ENCODE results near the gene WWOX. TPM values are rescaled to one million over a fixed set of nuclear protein-coding genes. Genes with fewer than 3 reads are reported as not detected.

WWOX gene
- total RNA-seq, 1 experiment from 2014 or later: 15.6 TPM

GRCh38 chr16:78909226-78909625 is 809.8 kb downstream of the WWOX start:
- Histone ChIP-seq H2BK12ac (ENCODE audit: insufficient read length, low read depth, low read length) (no peak overlapping the region), H3K9ac (ENCODE audit: extremely low read depth, insufficient read length, low read length) (no peak overlapping the region), H3K14ac (ENCODE audit: insufficient read depth, low read length) (no peak overlapping the region), H4K8ac (replicated peaks; ENCODE audit: insufficient read length, low read depth, low read length) (no peak overlapping the region), H3K27ac (ENCODE audit: insufficient read length, low read depth, low read length) (no peak overlapping the region), H3K4ac (ENCODE audit: low read depth, low read length) (no peak overlapping the region), H3K56ac (ENCODE audit: insufficient read length, low read depth, low read length) (no peak overlapping the region), H3K4me2 (ENCODE audit: insufficient read depth, insufficient read length, low read length) (no peak overlapping the region), H2BK15ac (ENCODE audit: low read depth, low read length) (no peak overlapping the region), H4K91ac (ENCODE audit: insufficient read length, low read depth, low read length) (no peak overlapping the region), H4K20me1 (ENCODE audit: control insufficient read depth, insufficient read depth, insufficient read length) (no peaks in the 10 kb centered on the region), H4K5ac (ENCODE audit: insufficient read length, low read depth, low read length) (no peak overlapping the region), H3T11ph (ENCODE audit: low read length) (no peak overlapping the region), H2BK120ac (ENCODE audit: low read depth, low read length, poor library complexity, severe bottlenecking) (no peak overlapping the region), H3K23me2 (ENCODE audit: insufficient read length, low read depth, low read length, poor library complexity, severe bottlenecking) (no peaks in the 10 kb centered on the region), H3K27me3 (ENCODE audit: insufficient read depth, low read length) (no peaks in the 10 kb centered on the region), H2AFZ (ENCODE audit: low read length) (no peak overlapping the region), H2BK5ac (ENCODE audit: insufficient read length, low read length) (no peak overlapping the region), H2AK5ac (ENCODE audit: insufficient read length, low read length) (no peak overlapping the region), H2BK20ac (ENCODE audit: low read depth, low read length, poor library complexity, severe bottlenecking) (no peak overlapping the region), H3K79me2 (ENCODE audit: insufficient read depth, low read length) (no peaks in the 10 kb centered on the region), H3K4me1 (ENCODE audit: insufficient read depth, low read length) (peaks cover 10% of the 10 kb centered on the region; the same call in 1 of the 2 replicates), H3K9me3 (ENCODE audit: control insufficient read depth, low read depth, low read length) (no peaks in the 10 kb centered on the region), H3K79me1 (ENCODE audit: insufficient read depth, low read depth, low read length, poor library complexity, severe bottlenecking) (no peaks in the 10 kb centered on the region), H3K18ac (ENCODE audit: insufficient read length, low read depth, low read length) (no peak overlapping the region), H3K23ac (ENCODE audit: insufficient read length, low read depth, low read length) (no peak overlapping the region)
- peaks cover 0 to 25% (median 13%) of the 10 kb centered on the region in 3 experiments; a peak in 5 of 7 replicates for H3K36me3 Mint-ChIP-seq (ENCODE audit: insufficient read depth in 1 of 3, low read depth in 3 of 3)
- H3K9me3 Mint-ChIP-seq: peaks cover 10 to 33% of the 10 kb centered on the region in 2 experiments
- WGBS (ENCODE audit: extremely low coverage, insufficient read length, low lambda C conversion rate): no CpG with 5 or more reads among the region's 5 CpGs
- no peak overlapping the region for H3K4me3 Mint-ChIP-seq
- no peak for DNase-seq
- H3K4me1 Mint-ChIP-seq: peaks cover 24 to 26% of the 10 kb centered on the region in 2 experiments
- TF ChIP-seq, protein P1, sequence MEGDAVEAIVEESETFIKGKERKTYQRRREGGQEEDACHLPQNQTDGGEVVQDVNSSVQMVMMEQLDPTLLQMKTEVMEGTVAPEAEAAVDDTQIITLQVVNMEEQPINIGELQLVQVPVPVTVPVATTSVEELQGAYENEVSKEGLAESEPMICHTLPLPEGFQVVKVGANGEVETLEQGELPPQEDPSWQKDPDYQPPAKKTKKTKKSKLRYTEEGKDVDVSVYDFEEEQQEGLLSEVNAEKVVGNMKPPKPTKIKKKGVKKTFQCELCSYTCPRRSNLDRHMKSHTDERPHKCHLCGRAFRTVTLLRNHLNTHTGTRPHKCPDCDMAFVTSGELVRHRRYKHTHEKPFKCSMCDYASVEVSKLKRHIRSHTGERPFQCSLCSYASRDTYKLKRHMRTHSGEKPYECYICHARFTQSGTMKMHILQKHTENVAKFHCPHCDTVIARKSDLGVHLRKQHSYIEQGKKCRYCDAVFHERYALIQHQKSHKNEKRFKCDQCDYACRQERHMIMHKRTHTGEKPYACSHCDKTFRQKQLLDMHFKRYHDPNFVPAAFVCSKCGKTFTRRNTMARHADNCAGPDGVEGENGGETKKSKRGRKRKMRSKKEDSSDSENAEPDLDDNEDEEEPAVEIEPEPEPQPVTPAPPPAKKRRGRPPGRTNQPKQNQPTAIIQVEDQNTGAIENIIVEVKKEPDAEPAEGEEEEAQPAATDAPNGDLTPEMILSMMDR (conservative IDR thresholded peaks at IDR 0.05): no peak
- H3K27me3 Mint-ChIP-seq (ENCODE audit: low read depth): peaks cover 2% of the 10 kb centered on the region; the same call in 1 of the 2 replicates
- H3K27ac Mint-ChIP-seq: no peak overlapping the region
